Colon (tissue), 2 donors: ENCODE measurements around the gene PLEKHB1.

ENCODE experiments used
- FAIRE-seq: peaks from 2 replicates; lab custom pipeline; 2012; peaks lifted over from hg19 to GRCh38; lab: Jason Lieb, UNC
- donor health status: control.
- donor health status: control.

The PLEKHB1 gene

DNA sequence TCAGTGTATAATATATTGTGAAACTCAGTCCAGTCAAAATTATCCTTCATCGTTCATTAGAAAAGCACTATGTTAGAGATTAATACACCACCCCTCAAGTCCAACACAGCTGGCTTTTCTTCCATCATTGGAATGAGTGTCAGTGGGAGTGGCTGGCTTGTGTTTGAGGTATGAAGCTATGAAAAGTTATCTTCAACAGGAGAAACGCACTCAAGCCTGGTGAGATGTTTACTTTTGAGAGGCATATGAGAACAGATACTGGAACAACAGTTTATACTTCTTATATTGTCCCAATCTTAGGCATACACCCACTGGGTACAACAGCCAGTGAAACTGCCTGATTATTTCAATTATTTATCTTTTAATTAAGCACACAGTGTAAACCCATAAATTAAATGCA is 34.3 kb downstream of the PLEKHB1 start:
- FAIRE-seq: no peak

DNA sequence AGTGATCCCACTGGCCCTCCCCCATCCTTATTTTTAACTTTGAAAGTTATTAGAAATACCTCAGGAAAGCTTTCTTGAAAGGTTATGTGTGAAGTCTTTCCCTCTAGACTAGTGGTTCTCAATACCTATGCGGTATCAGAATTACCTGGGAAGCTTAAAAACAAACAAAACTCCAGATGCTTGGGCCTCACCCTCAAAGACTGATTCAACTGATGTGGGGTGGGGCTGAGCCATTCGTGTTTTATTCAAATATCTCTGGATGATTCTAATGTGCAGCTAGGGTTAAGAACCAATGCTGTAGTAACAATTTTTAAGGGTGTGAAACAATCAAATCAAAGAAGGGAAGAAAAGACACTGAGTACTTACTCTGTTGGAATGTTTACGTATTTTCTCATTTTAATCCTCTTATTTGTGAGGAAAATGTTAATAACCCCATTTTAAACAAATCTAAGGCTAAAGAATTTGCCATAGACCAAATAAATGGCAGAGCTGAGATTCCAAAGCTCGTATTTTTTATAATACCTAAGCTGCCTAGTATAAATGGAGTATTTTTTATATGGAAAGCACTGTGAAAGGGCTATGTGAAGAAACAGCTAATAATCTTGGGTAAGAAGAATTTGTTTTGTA is 47.6 kb downstream of the PLEKHB1 start:
- FAIRE-seq: no peak

DNA sequence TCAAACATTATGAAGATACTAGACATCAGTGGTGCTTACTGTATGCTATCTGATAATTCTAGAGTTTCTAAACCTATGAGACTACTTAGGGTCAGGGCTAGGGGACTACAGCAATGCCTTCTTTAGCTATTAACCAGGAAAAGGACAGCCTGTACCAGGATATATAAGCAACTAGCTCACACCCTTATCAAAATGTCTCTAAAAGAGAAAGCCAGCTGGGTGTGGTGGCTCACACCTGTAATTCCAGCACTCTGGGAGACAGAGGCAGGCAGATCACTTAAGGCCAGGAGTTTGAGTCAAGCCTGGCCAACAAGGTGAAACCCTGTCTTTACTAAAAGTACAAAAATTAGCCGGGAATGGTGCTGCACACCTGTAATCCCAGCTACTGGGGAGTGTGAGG is 58.7 kb downstream of the PLEKHB1 start:
- FAIRE-seq: no peak

DNA sequence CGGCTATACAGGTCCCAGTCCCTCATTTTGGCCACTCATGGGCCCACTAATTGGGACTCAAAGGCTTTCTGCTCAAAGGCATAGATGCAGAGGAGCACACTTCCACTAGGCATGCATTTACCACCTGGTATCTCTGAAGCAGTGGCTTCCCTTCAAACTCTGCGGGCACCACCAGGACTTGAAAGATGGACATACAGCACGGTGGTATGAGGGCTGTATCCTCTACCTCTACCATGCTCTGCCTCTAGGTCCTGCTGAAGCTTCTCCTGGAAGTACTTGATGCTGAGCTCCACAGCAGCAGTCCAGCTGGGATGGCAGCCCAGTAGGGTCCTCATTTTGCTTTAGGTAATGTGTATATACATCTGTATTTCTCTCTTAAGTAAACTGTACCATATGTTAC is 64.6 kb downstream of the PLEKHB1 start:
- FAIRE-seq: no peak
